Common myeloid progenitor, CD34-positive (primary cell): ENCODE measurements around the gene TCF12.

Source experiments
- CTCF ChIA-PET: fragments of 350-600 bp; sonication (Branson Sonifier 250); formaldehyde crosslinking; loops from one replicate; lab custom pipeline; 2021; ENCODE audit warnings: antibody characterized with exemption; lab: Charles Lee
- POLR2A ChIA-PET: fragments of 350-600 bp; sonication (Branson Sonifier 250); formaldehyde crosslinking; loops from one replicate; lab custom pipeline; 2021; ENCODE audit warnings: antibody characterized with exemption; lab: Charles Lee
- DNase-seq, 3 donors: peaks; one replicate each; pipeline versions ENCODE4 v3.0.0 to v3.0.0-alpha.2; 2013
- H3K27ac ChIP-seq, 2 experiments: 1 replicate in 1 of 2; 2 replicates in 1 of 2; pipeline ENCODE4 v1.7.0; 2013; ENCODE audit warnings: inconsistent platforms in 2 of 2, low read length in 2 of 2, mild to moderate bottlenecking in 2 of 2, low read depth in 1 of 2, moderate library complexity in 1 of 2; ENCODE audit not compliant: severe bottlenecking in 2 of 2, insufficient read depth in 1 of 2, poor library complexity in 1 of 2
- H3K27me3 ChIP-seq, 5 experiments: replicated peaks in 2 of 5; 1 replicate in 3 of 5; 2 replicates in 2 of 5; pipeline versions ENCODE4 v1.6.1 to v1.7.0; 2013; ENCODE audit warnings: low read length in 4 of 5, mild to moderate bottlenecking in 2 of 5, moderate library complexity in 2 of 5, inconsistent platforms in 1 of 5; ENCODE audit not compliant: insufficient read depth in 5 of 5, control insufficient read depth in 4 of 5
- H3K36me3 ChIP-seq, 4 experiments: 1 replicate in 2 of 4; 2 replicates in 2 of 4; pipeline versions ENCODE4 v1.6.1 to v1.7.0; 2013; ENCODE audit warnings: low read length in 3 of 4, control low read depth in 1 of 4, mild to moderate bottlenecking in 1 of 4; ENCODE audit not compliant: control insufficient read depth in 4 of 4, insufficient read depth in 4 of 4
- H3K4me1 ChIP-seq, 4 experiments: 1 replicate in 3 of 4; 2 replicates in 1 of 4; pipeline versions ENCODE4 v1.6.1 to v1.7.1; 2013; ENCODE audit warnings: low read length in 3 of 4, mild to moderate bottlenecking in 3 of 4, control low read depth in 1 of 4, inconsistent platforms in 1 of 4, moderate library complexity in 1 of 4; ENCODE audit not compliant: control insufficient read depth in 4 of 4, insufficient read depth in 4 of 4; ENCODE audit errors: control extremely low read depth in 1 of 4
- H3K4me3 ChIP-seq, 7 experiments: 1 replicate in 4 of 7; 2 replicates in 3 of 7; pipeline versions ENCODE4 v1.5.1 to v1.7.0; 2013; ENCODE audit warnings: mild to moderate bottlenecking in 7 of 7, low read length in 6 of 7, moderate library complexity in 6 of 7, inconsistent platforms in 2 of 7, low read depth in 2 of 7, control low read depth in 1 of 7; ENCODE audit not compliant: insufficient read depth in 4 of 7, control insufficient read depth in 1 of 7; ENCODE audit errors: extremely low read depth in 1 of 7
- H3K9me3 ChIP-seq, 5 experiments: 1 replicate in 4 of 5; 2 replicates in 1 of 5; pipeline versions ENCODE4 v1.6.1 to v1.7.1; 2013; ENCODE audit warnings: low read length in 4 of 5, mild to moderate bottlenecking in 2 of 5, inconsistent platforms in 1 of 5, low read depth in 1 of 5, moderate library complexity in 1 of 5; ENCODE audit not compliant: control insufficient read depth in 4 of 5, insufficient read depth in 2 of 5; ENCODE audit errors: control extremely low read depth in 1 of 5
- whole genome bisulfite sequencing: methylation state at CpG from one replicate; pipeline ENCODE4 v1.1.5; 2013; ENCODE audit not compliant: insufficient coverage; 5-methylcytosine and 5-hydroxymethylcytosine counted together

TCF12 gene

DNA sequence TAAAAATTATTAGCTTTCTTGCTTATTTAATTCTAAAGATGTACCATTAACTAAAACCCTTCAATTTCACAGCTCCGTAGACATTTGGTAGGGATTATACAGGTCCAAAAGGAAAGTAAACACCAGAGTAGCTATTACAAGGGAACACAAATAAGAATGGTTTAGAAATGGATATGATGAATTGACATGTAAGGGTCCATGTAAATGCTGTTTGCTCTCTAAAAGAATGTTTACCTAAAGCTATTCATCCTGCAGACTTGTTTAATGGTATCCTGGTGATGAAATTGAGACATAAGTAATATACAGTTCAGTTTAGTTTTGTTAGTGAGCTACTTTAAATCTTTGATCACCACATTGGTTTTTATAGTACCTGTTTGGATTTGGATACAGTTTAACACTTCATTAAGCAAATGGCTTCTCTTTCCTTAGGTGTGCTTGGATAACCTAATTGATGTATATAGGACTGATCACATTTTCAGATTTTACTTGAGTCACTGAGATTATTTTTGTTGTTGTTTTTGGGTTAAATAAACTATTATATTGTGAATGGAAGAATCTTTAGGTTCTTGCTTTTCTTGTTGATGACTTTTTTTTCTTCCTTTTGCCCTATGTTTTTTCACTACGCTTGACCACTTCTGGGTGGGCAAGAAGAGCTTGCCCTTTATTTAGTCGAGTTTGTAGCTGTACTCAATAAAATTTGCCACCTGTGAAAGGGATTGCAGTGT is 115.4 kb downstream of the TCF12 start:
- Histone ChIP-seq H3K9me3 (no peaks in the 10 kb centered on the region), H3K27me3 (no peaks in the 10 kb centered on the region), H3K27ac (no peak overlapping the region), H3K4me1 (peaks cover 0 to 16% (median 7%) of the 10 kb centered on the region in 4 experiments), H3K4me3 (no peak overlapping the region), H3K36me3 (peaks cover 0 to 2% (median 0%) of the 10 kb centered on the region in 4 experiments)
- WGBS: no CpG with 5 or more reads among the region's 3 CpGs
- ChIA-PET POLR2A (no interaction called here), CTCF (interaction anchor here (1.1 to 1.5 kb wide), 2 partner anchors 9 to 13 kb away, joined by 4 read pairs; no protein-coding TSS in a partner anchor)
- no peak for DNase-seq

DNA sequence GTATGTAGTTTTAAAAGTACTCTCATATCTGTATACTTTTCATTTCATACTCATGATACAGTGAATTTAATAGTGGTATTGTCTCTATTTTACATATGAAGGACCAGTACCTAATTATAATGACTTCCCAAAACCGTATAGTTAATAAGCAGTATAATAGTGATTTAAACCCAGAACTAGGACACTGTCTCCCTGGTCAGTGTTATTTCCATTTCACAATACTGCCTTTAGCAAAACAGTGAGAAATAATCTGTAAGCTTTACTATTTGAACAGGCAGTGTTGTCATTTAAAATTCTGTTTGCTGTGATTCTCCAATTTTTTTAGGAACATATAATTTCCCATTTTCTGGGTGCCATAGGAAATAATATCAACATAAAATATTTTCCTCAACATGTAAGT is 116.2 kb downstream of the TCF12 start:
- ChIA-PET POLR2A (no interaction called here), CTCF (interaction anchor here (1.3 kb wide), 1 partner anchor 112 kb away, joined by 3 read pairs; no protein-coding TSS in a partner anchor)
- no peaks in the 10 kb centered on the region for H3K27me3 ChIP-seq
- WGBS: no CpG with 5 or more reads among the region's 1 CpG
- H3K9me3 ChIP-seq: no peaks in the 10 kb centered on the region
- no peak for DNase-seq
- peaks cover 0 to 20% (median 8%) of the 10 kb centered on the region in 4 experiments for H3K4me1 ChIP-seq
- H3K4me3 ChIP-seq: no peak overlapping the region
- H3K36me3 ChIP-seq: peaks cover 0 to 2% (median 0%) of the 10 kb centered on the region in 4 experiments
- H3K27ac ChIP-seq: no peak overlapping the region

DNA sequence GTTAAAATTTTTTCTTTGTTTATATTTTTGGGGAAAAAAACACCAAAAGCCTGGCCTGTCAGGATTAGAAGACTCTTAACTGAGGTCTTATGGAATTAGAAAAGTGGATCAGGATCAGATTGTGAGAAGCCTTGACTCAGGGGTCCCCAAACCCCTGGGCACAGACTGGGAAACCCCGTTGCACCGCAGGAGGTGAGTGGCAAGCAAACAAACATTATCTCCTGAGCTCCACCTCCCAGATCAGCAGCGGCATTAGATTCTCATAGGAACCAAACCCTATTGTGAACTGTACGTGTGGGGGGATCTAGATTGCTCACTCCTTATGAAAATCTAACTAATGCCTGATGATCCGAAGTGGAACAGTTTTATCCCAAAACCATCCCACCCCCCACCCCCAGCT is 117.2 kb downstream of the TCF12 start:
- CTCF ChIA-PET: interaction anchor here (0.6 to 1.3 kb wide), 2 partner anchors 78 to 111 kb away, joined by 3 read pairs; no protein-coding TSS in a partner anchor
- WGBS: 90% methylated on average over 2 of the region's 5 CpGs
- DNase-seq: no peak
- no peak overlapping the region for H3K27ac ChIP-seq
- peaks cover 0 to 21% (median 8%) of the 10 kb centered on the region in 4 experiments for H3K4me1 ChIP-seq
- H3K9me3 ChIP-seq: no peaks in the 10 kb centered on the region
- no peak overlapping the region for H3K4me3 ChIP-seq
- H3K36me3 ChIP-seq: peaks cover 0 to 2% (median 0%) of the 10 kb centered on the region in 4 experiments
- POLR2A ChIA-PET: no interaction called here
- H3K27me3 ChIP-seq: no peaks in the 10 kb centered on the region

- Histone ChIP-seq H3K27ac (no peak overlapping the region), H3K9me3 (no peaks in the 10 kb centered on the region), H3K36me3 (peaks cover 0 to 3% (median 0%) of the 10 kb centered on the region in 4 experiments), H3K4me1 (peaks cover 0 to 16% (median 6%) of the 10 kb centered on the region in 4 experiments), H3K4me3 (no peak overlapping the region), H3K27me3 (no peaks in the 10 kb centered on the region)
- POLR2A ChIA-PET: no interaction called here
- CTCF ChIA-PET: interaction anchor here (0.6 kb wide), 1 partner anchor 77 kb away, joined by 3 read pairs; no protein-coding TSS in a partner anchor
- WGBS: no CpG with 5 or more reads among the region's 1 CpG
- DNase-seq: peak in 1 of 3 donors; percentile 21
Observed at GRCh38 chr15:57036352-57036751, 117.9 kb downstream of the TCF12 start.

DNA sequence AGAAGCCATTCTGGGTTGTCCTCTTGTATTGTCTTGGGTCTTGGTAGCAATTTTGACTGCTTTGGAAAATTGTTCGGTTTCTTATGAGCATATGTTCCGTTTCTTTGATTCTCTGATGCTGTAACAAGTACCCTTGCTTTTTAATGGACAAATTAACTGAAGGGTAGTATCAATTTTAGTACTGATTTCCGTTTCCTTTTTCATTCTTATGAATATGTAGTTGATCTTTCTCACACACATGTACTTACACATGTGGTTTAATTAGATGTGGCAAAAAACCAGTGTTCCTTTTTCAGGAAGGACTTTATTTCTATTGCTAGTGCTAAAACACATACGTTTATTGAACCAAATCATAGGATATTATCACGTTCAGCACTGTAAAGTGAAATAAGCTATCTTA is 119.1 kb downstream of the TCF12 start:
- Histone ChIP-seq H3K27me3 (no peaks in the 10 kb centered on the region), H3K4me3 (no peak overlapping the region), H3K4me1 (peaks cover 0 to 11% (median 3%) of the 10 kb centered on the region in 4 experiments), H3K27ac (no peak overlapping the region), H3K36me3 (peaks cover 0 to 5% (median 0%) of the 10 kb centered on the region in 4 experiments), H3K9me3 (no peaks in the 10 kb centered on the region)
- ChIA-PET POLR2A (no interaction called here), CTCF (interaction anchor here (1.0 to 1.6 kb wide), 3 partner anchors 16 to 109 kb away, joined by 3 to 4 read pairs (median 3); no protein-coding TSS in a partner anchor)
- no CpG with 5 or more reads among the region's 5 CpGs for WGBS
- DNase-seq: no peak

GRCh38 chr15:57038040-57038439 is 119.6 kb downstream of the TCF12 start:
- H3K27ac ChIP-seq: no peak overlapping the region
- peaks cover 0 to 5% (median 0%) of the 10 kb centered on the region in 4 experiments for H3K36me3 ChIP-seq
- no peaks in the 10 kb centered on the region for H3K27me3 ChIP-seq
- no peaks in the 10 kb centered on the region for H3K9me3 ChIP-seq
- CTCF ChIA-PET: interaction anchor here (1.0 to 1.6 kb wide), 3 partner anchors 17 to 108 kb away, joined by 3 to 4 read pairs (median 3); no protein-coding TSS in a partner anchor
- H3K4me3 ChIP-seq: no peak overlapping the region
- POLR2A ChIA-PET: no interaction called here
- no peak for DNase-seq
- H3K4me1 ChIP-seq: peaks cover 0 to 11% (median 3%) of the 10 kb centered on the region in 4 experiments
- 96% methylated on average over 2 of the region's 2 CpGs for WGBS

GRCh38 chr15:57038496-57038895 is 120.1 kb downstream of the TCF12 start:
- no peak overlapping the region for H3K27ac ChIP-seq
- H3K4me3 ChIP-seq: no peak overlapping the region
- DNase-seq: no peak
- H3K36me3 ChIP-seq: peaks cover 0 to 5% (median 0%) of the 10 kb centered on the region in 4 experiments
- no peaks in the 10 kb centered on the region for H3K9me3 ChIP-seq
- H3K27me3 ChIP-seq: no peaks in the 10 kb centered on the region
- peaks cover 0 to 11% (median 3%) of the 10 kb centered on the region in 4 experiments for H3K4me1 ChIP-seq
- 100% methylated on average over 2 of the region's 5 CpGs for WGBS
- POLR2A ChIA-PET: no interaction called here
- CTCF ChIA-PET: interaction anchor here (1.0 to 1.6 kb wide), 4 partner anchors 9 to 108 kb away, joined by 3 to 4 read pairs (median 4); no protein-coding TSS in a partner anchor
